H1 (cell line): ENCODE data around the gene AKR1B1. TPM values are rescaled to one million over a fixed set of nuclear protein-coding genes. Genes with fewer than 3 reads are reported as not detected.

Experiments
- CEBPB ChIP-seq: IDR thresholded peaks from 2 replicates; pipeline ENCODE4 v1.6.1; 2012; ENCODE audit warnings: low read depth, low read length
- SAP30 ChIP-seq: fragments of 300-600 bp; sonication (generic); IDR thresholded peaks from 2 replicates; pipeline ENCODE4 v1.7.1; 2012; ENCODE audit warnings: low read length, moderate library complexity, mild to moderate bottlenecking, inconsistent platforms; ENCODE audit not compliant: insufficient read depth, insufficient replicate concordance
- USF2 ChIP-seq: IDR thresholded peaks from 2 replicates; pipeline ENCODE4 v1.6.1; 2011; ENCODE audit warnings: low read length, improper control_type of control experiment
- polyA plus RNA-seq, 7 experiments: library from polyadenylated mRNA; depleted of rRNA in 3 of 7; stranded (reverse) in 5 of 7; unstranded in 2 of 7; fragments of >200 nt in 5 of 7; fragments of 200-250 nt in 2 of 7; gene quantifications; 1 replicate in 5 of 7; 2 replicates in 1 of 7; 4 replicates in 1 of 7; pipeline versions ENCODE4 v1.2.1 to v1.2.3, GENCODE V29; 2011 to 2013; ENCODE audit warnings: missing spikeins in 2 of 7, mixed read lengths in 2 of 7
- total RNA-seq: library from RNA; stranded (reverse); fragmentation: NEBNext Ultra II Directional; extraction: Animal tissue kit (Norgen Biotek cat#: 25700); gene quantifications from 2 replicates; pipeline ENCODE4 v1.2.1, GENCODE V29; 2021

The AKR1B1 gene
- total and polyA plus RNA-seq, 2 of the 8 experiments (the other 6 are each of a cell fraction or from before 2014, with no cell fraction given), result 195 to 273 TPM

GRCh38 chr7:134465491-134465890 lies 6.6 kb upstream of the AKR1B1 start (continued):
- TF ChIP-seq CEBPB (no peak), USF2 (no peak), SAP30 (no peak)
